Breast epithelium (tissue), 4 donors: ENCODE measurements around the gene ADGRG1. TPM values are rescaled to one million over a fixed set of nuclear protein-coding genes. Genes with fewer than 3 reads are reported as not detected.

Source experiments
- DNase-seq, 2 donors: peaks; one replicate each; pipeline ENCODE4 v3.0.0-alpha.2; 2019; ENCODE audit warnings: low spot score in 2 of 2
- H3K27ac ChIP-seq, 2 donors: fragments of 200-600 bp; sonication (generic) in 1 of 2; one replicate each; pipeline ENCODE4 v1.5.1; 2016 to 2019; ENCODE audit warnings: mild to moderate bottlenecking in 1 of 2
- H3K27me3 ChIP-seq, 2 donors: fragments of 200-600 bp; sonication (generic) in 1 of 2; one replicate each; pipeline versions ENCODE4 v1.5.1 to v1.6.0; 2017 to 2019; ENCODE audit warnings: control low read depth in 1 of 2, mild to moderate bottlenecking in 1 of 2
- H3K36me3 ChIP-seq: fragments of 200-600 bp; one replicate; pipeline ENCODE4 v1.5.1; 2019
- H3K4me1 ChIP-seq, 2 donors: fragments of 200-600 bp; sonication (generic); one replicate each; pipeline ENCODE4 v1.5.1; 2016 to 2019; ENCODE audit warnings: control low read depth in 1 of 2
- H3K4me3 ChIP-seq, 3 donors: fragments of 200-600 bp; sonication (generic); 1 replicate in 2 of 3; 2 replicates in 1 of 3; pipeline ENCODE4 v1.5.1; 2016 to 2019; ENCODE audit warnings: mild to moderate bottlenecking in 3 of 3, moderate library complexity in 2 of 3
- H3K9me3 ChIP-seq, 2 donors: fragments of 200-600 bp; sonication (generic) in 1 of 2; one replicate each; pipeline ENCODE4 v1.5.1; 2016 to 2019; ENCODE audit warnings: control low read depth in 1 of 2
- POLR2A ChIP-seq: fragments of 450-650 bp; IDR thresholded peaks from one replicate; pipeline ENCODE4 v1.6.1; 2016; ENCODE audit warnings: antibody characterized with exemption, mild to moderate bottlenecking, moderate library complexity
- POLR2AphosphoS5 ChIP-seq, 3 donors: sonication (generic); formaldehyde crosslinking; IDR thresholded peaks; one replicate each; pipeline ENCODE4 v1.6.1; 2017; ENCODE audit warnings: antibody characterized with exemption in 3 of 3
- intact Hi-C: fragments of 100-400 bp; cut with DNase I; formaldehyde crosslinking; loops from one replicate; pipeline ENCODE4 v1.15.1; 2023; ENCODE audit warnings: low total_unique reads
- total RNA-seq, 3 donors: library from RNA; depleted of rRNA; stranded (reverse); fragments of >200 nt; gene quantifications; one replicate each; pipeline ENCODE4 v1.1.0, GENCODE V29; 2016
- TF ChIP-seq, protein P1 (sequence below), 3 donors: fragments of 450-650 bp; IDR thresholded peaks; one replicate each; pipeline ENCODE4 v1.5.1; 2016 to 2017; ENCODE audit warnings: antibody characterized with exemption in 3 of 3, mild to moderate bottlenecking in 3 of 3, moderate library complexity in 3 of 3

Gene ADGRG1
- total RNA-seq, 3 donors from 2014 or later: 9.4 to 54.1 (median 34.0) TPM

GRCh38 chr16:57685633-57686032 is 57.2 kb downstream of the ADGRG1 start:
- Histone ChIP-seq H3K27me3 (no peaks in the 10 kb centered on the region), H3K4me1 (no peaks in the 10 kb centered on the region), H3K4me3 (no peak overlapping the region), H3K27ac (no peak overlapping the region), H3K36me3 (no peaks in the 10 kb centered on the region), H3K9me3 (no peaks in the 10 kb centered on the region)
- intact Hi-C loops: no loop called here
- TF ChIP-seq, protein P1, sequence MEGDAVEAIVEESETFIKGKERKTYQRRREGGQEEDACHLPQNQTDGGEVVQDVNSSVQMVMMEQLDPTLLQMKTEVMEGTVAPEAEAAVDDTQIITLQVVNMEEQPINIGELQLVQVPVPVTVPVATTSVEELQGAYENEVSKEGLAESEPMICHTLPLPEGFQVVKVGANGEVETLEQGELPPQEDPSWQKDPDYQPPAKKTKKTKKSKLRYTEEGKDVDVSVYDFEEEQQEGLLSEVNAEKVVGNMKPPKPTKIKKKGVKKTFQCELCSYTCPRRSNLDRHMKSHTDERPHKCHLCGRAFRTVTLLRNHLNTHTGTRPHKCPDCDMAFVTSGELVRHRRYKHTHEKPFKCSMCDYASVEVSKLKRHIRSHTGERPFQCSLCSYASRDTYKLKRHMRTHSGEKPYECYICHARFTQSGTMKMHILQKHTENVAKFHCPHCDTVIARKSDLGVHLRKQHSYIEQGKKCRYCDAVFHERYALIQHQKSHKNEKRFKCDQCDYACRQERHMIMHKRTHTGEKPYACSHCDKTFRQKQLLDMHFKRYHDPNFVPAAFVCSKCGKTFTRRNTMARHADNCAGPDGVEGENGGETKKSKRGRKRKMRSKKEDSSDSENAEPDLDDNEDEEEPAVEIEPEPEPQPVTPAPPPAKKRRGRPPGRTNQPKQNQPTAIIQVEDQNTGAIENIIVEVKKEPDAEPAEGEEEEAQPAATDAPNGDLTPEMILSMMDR (IDR thresholded peaks at IDR 0.05): no peak
- TF ChIP-seq POLR2AphosphoS5 (IDR thresholded peaks at IDR 0.05) (no peak), POLR2A (no peak)
- no peak for DNase-seq

- Histone ChIP-seq H3K36me3 (no peaks in the 10 kb centered on the region), H3K4me3 (no peak overlapping the region), H3K9me3 (no peaks in the 10 kb centered on the region), H3K4me1 (no peaks in the 10 kb centered on the region), H3K27me3 (no peaks in the 10 kb centered on the region), H3K27ac (no peak overlapping the region)
- TF ChIP-seq, protein P1 (IDR thresholded peaks at IDR 0.05): no peak
- TF ChIP-seq POLR2A: no peak
- TF ChIP-seq POLR2AphosphoS5 (IDR thresholded peaks at IDR 0.05): no peak
- DNase-seq: no peak
- intact Hi-C loops: no loop called here
Measured at GRCh38 chr16:57686577-57686976, 58.1 kb downstream of the ADGRG1 start.

- intact Hi-C loops: no loop called here
- H3K4me3 ChIP-seq: no peak overlapping the region
- H3K9me3 ChIP-seq: no peaks in the 10 kb centered on the region
- no peaks in the 10 kb centered on the region for H3K4me1 ChIP-seq
- DNase-seq: no peak
- no peak overlapping the region for H3K27ac ChIP-seq
- H3K36me3 ChIP-seq: no peaks in the 10 kb centered on the region
- H3K27me3 ChIP-seq: no peaks in the 10 kb centered on the region
- TF ChIP-seq, protein P1 (IDR thresholded peaks at IDR 0.05): no peak
- no peak for TF ChIP-seq POLR2A
- TF ChIP-seq POLR2AphosphoS5 (IDR thresholded peaks at IDR 0.05): no peak
Measured at GRCh38 chr16:57687363-57687929, 59.0 kb downstream of the ADGRG1 start.

DNA sequence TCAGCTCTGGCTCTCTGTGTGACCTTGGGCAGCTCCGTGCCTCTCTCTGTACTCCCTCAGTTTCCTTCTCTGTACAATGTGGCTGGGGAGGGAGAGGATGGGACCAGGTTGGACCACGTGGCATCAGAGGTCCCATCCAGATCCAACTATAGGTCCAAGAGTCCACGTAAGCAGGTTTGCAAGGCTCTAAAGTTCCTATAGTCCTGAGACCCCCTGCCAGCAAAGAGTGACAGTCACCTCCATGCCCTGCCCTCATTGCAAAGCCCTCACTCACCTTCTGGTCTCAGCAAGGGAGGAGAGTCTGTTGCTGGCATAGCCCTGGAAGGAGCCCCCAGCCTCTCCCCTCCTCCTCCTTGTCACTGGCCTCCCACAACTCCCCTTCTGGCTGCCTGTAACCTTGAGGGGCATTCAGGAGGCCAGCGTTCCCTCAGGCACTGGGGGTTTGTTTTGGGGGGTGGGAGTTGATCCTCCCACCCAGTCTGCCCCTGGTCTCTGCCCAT is 60.1 kb downstream of the ADGRG1 start:
- Histone ChIP-seq H3K9me3 (no peaks in the 10 kb centered on the region), H3K27ac (no peak overlapping the region), H3K27me3 (no peaks in the 10 kb centered on the region), H3K4me1 (no peaks in the 10 kb centered on the region), H3K4me3 (no peak overlapping the region), H3K36me3 (no peaks in the 10 kb centered on the region)
- DNase-seq: no peak
- intact Hi-C loops: no loop called here
- TF ChIP-seq, protein P1 (IDR thresholded peaks at IDR 0.05): no peak
- TF ChIP-seq POLR2AphosphoS5 (IDR thresholded peaks at IDR 0.05) (no peak), POLR2A (no peak)

DNA sequence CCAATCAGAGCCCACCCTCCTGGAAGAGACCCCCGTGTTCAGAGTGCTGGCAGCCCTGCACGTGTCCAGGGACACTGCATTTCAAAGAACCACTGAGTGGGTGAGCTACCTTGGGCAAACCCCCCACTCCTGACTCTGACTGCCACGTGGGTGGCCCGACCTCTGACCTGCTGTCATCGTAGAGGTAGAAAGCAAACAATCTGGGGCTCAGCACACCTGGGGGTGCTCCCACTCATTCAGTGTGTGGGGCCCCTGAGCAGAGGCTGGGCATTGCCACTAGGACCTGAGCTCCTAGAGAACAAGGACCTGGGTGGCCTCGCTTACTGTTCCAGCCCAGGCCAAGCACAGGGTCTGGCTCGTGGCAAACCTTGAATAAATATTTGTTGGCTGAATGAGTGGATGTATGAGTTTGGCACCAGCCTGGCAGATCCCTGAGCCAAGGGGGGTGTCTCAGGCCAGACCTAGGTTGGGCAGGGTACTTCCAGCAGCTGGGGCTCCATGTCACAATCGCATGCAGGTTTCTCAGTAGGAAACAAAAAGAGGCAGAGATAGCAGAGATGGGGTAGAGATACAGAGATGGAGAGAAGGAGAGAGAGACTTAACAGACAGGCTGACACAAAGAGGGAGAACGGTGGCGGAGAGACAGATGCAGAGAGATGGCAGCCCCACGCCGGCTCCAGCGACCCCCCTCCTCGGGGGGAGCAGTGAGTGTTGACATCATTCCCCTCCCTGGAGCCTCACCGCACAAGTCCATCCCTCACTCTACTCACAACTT is 60.7 kb downstream of the ADGRG1 start:
- Histone ChIP-seq H3K4me3 (no peak overlapping the region), H3K36me3 (no peaks in the 10 kb centered on the region), H3K27ac (no peak overlapping the region), H3K27me3 (no peaks in the 10 kb centered on the region), H3K9me3 (no peaks in the 10 kb centered on the region), H3K4me1 (no peaks in the 10 kb centered on the region)
- intact Hi-C loops: no loop called here
- TF ChIP-seq, protein P1 (IDR thresholded peaks at IDR 0.05): no peak
- TF ChIP-seq POLR2AphosphoS5 (IDR thresholded peaks at IDR 0.05): no peak
- no peak for TF ChIP-seq POLR2A
- DNase-seq: peak in 1 of 2 donors; percentile 47
